SH-SY5Y (cell line): Measurements from ENCODE around the gene TSPYL4.

Source experiments
- GATA2 ChIP-seq: IDR thresholded peaks from 2 replicates; pipeline ENCODE4 v1.6.1; 2011; ENCODE audit warnings: mild to moderate bottlenecking, low read depth, low read length
- GATA3 ChIP-seq: IDR thresholded peaks from 2 replicates; pipeline ENCODE4 v1.6.1; 2011; ENCODE audit warnings: low read depth, mild to moderate bottlenecking, low read length, moderate library complexity

DNA sequence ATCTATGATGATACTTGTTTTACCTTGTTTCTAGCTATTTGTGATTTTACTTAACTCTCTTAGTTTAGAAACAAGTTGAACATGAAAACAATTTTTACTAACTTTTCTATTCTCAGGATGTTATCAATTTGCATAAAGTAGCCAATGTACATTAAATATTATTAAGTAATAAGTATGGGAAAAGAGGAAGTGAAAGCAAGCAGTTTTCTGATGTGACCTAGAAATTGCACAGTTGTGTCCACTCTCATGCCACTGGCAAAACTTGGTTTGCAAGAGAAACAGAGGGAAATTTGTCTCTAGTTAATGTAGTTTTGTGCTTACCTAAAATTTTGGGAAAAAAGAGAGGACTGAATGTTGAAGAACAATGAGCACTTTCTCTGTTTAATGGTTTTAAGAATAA, 45.1 kb upstream of the TSPYL4 start:
- TF ChIP-seq GATA3 (no peak), GATA2 (no peak)
